H4 (cell line): ENCODE data around the gene HTR7. TPM values are rescaled to one million over a fixed set of nuclear protein-coding genes. Genes with fewer than 3 reads are reported as not detected.

Experiments
- DNase-seq: peaks from one replicate; pipeline ENCODE4 v3.0.0-alpha.2; 2015; ENCODE audit warnings: low spot score
- total RNA-seq: library from RNA; depleted of rRNA; stranded (reverse); fragments of >200 nt; shearing (Covaris generic); gene quantifications from 2 replicates; pipeline ENCODE4 v1.2.3, GENCODE V29; 2014; rRNA removed

Gene HTR7
- total RNA-seq, 1 experiment from 2014 or later = 27.7 TPM

- DNase-seq = no peak
These were observed 117.6 kb downstream of the HTR7 start for GRCh38 chr10:90740265-90740664.

- DNase-seq = no peak
These were observed 119.0 kb downstream of the HTR7 start for GRCh38 chr10:90738885-90739284.

- no peak for DNase-seq
These were observed 123.4 kb downstream of the HTR7 start for GRCh38 chr10:90734415-90734814.

- DNase-seq = no peak
These were observed 125.3 kb downstream of the HTR7 start for GRCh38 chr10:90732581-90732980.

GRCh38 chr10:90723416-90724068 lies 134.3 kb downstream of the HTR7 start:
- DNase-seq = no peak

GRCh38 chr10:90722832-90723231 lies 135.0 kb downstream of the HTR7 start:
- no peak for DNase-seq

DNA sequence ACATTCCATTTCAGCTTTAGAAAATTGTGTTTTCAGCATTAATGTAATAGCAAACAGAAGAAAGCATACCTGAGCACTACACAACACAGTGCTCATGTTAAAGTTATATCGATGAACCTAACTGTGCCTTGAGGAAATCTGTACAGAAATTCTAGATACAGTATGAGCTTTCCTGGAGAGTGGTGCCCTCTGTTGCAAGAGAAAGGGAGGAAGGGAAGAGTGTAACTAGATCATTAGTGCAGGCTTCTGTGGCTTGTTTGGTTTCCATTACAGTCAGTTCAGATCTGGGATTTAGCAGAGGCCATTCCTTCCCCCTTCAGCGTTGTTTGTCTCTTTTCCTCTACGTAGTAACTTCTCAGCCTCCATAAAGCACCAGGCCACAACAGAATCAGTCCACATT lies 139.7 kb downstream of the HTR7 start:
- peak; percentile 13 for DNase-seq

DNA sequence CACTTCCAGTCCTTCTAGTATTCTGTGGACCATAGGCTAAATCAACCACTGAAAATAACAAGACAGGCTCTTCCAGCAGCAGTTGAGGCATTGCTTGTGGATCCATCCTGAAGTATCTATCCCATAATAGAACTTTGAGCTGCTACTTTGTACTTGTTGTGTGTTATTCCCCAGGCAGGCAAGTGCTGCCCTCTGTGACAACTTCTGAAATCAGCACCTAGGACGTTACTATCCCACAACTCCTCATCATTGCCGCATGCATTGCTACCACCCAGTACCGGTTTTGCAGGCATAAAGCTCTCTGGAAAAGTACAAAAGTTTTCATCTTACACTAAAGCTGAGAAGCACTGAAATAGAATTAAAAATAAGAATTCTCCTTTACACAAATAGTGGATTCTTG lies 145.3 kb downstream of the HTR7 start:
- no peak for DNase-seq

DNA sequence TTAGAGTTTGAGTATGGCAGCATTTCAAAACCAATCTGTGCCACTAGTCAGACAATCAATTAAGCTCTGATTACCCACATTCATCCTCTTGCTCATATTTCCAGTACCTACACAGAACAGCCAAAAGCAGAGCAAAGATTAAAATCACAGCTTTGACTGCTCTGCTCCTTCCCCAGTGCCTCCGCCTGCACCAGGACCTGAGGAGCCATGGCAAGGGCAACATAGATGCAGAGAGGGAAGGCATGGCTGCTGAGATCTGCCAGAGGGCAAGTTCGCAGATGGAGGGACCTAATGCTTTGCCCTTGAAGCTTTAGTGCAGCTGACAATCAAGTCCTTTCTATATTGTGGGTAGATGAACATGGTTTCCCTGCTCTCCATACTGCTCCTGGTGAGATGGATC lies 148.1 kb downstream of the HTR7 start:
- no peak for DNase-seq

- no peak for DNase-seq
These were observed 150.2 kb downstream of the HTR7 start for GRCh38 chr10:90707657-90708056.

GRCh38 chr10:90701428-90701827 lies 156.4 kb downstream of the HTR7 start:
- DNase-seq = no peak

GRCh38 chr10:90695915-90696676 lies 161.7 kb downstream of the HTR7 start:
- no peak for DNase-seq

Other genes with a start within 250 kb of the HTR7 start
- 82.8 and 108 TPM in 2 replicates for gene RPP30, start 13.9 kb upstream of the HTR7 start, total RNA-seq
- gene ANKRD1, start 63.0 kb upstream of the HTR7 start, total RNA-seq = 5.8 and 6.0 TPM in 2 replicates